Measurements from ENCODE around the gene SRMS. TPM values are rescaled to one million over a fixed set of nuclear protein-coding genes. Genes with fewer than 3 reads are reported as not detected.
"Not testable (repeated sequence)": the region's sequence is repeated elsewhere in the genome, so short reads cannot be mapped to it uniquely, and the experiment has no call there.

SRMS gene
- total RNA-seq, 2 donors from 2014 or later = 2.4 to 4.6 TPM

GRCh38 chr20:63568170-63568981, 20.8 kb upstream of the SRMS start:
- ATAC-seq = peak; percentile 6
- intact Hi-C loops (cut with DNase I, micrococcal nuclease) = no loop called here
- no peak for DNase-seq

- peak; percentile 22 for ATAC-seq
- peak; percentile 67 to 70 for DNase-seq
- intact Hi-C loops (cut with DNase I, micrococcal nuclease) = no loop called here
Measured at GRCh38 chr20:63567386-63568169, 20.0 kb upstream of the SRMS start.

- no peak for DNase-seq
- intact Hi-C loops (cut with DNase I, micrococcal nuclease) = no loop called here
- ATAC-seq = no peak
Measured at GRCh38 chr20:63567136-63567385, 19.5 kb upstream of the SRMS start.

GRCh38 chr20:63566395-63567135, 19.0 kb upstream of the SRMS start:
- peak in 1 of 2 donors; percentile 5 for DNase-seq
- intact Hi-C loops (cut with DNase I, micrococcal nuclease) = no loop called here
- ATAC-seq = no peak

GRCh38 chr20:63565699-63566335, 18.3 kb upstream of the SRMS start:
- ATAC-seq (no peak), DNase-seq (peak in 1 of 2 donors; percentile 5)
- intact Hi-C loops (cut with DNase I, micrococcal nuclease) = no loop called here

- peak in 1 of 2 donors; percentile 6 for DNase-seq
- intact Hi-C loops (cut with DNase I, micrococcal nuclease) = no loop called here
- ATAC-seq = no peak
Measured at GRCh38 chr20:63565021-63565698, 17.6 kb upstream of the SRMS start.

GRCh38 chr20:63564036-63564810, 16.7 kb upstream of the SRMS start:
- ATAC-seq = no peak
- intact Hi-C loops (cut with DNase I, micrococcal nuclease) = no loop called here
- peak in 1 of 2 donors; percentile 4 for DNase-seq

GRCh38 chr20:63563225-63563935, 15.8 kb upstream of the SRMS start:
- ATAC-seq = no peak
- peak in 1 of 2 donors; percentile 8 for DNase-seq
- intact Hi-C loops (cut with DNase I, micrococcal nuclease) = no loop called here

GRCh38 chr20:63562461-63563224, 15.1 kb upstream of the SRMS start:
- intact Hi-C loops (cut with DNase I, micrococcal nuclease) = no loop called here
- DNase-seq (peak in 1 of 2 donors; percentile 4), ATAC-seq (no peak)

- peak in 1 of 2 donors; percentile 5 for DNase-seq
- no peak for ATAC-seq
- intact Hi-C loops (cut with DNase I, micrococcal nuclease) = no loop called here
Measured at GRCh38 chr20:63561624-63562396, 14.3 kb upstream of the SRMS start.

GRCh38 chr20:63560856-63561609, 13.5 kb upstream of the SRMS start:
- DNase-seq = no peak
- intact Hi-C loops (cut with DNase I, micrococcal nuclease) = no loop called here
- no peak for ATAC-seq

- intact Hi-C loops (cut with DNase I, micrococcal nuclease) = no loop called here
- no peak for ATAC-seq
- peak in 1 of 2 donors; percentile 4 for DNase-seq
Measured at GRCh38 chr20:63560333-63560805, 12.8 kb upstream of the SRMS start.

- ATAC-seq, DNase-seq: not testable (repeated sequence)
- intact Hi-C loops (cut with DNase I, micrococcal nuclease) = loop anchor here in 1 of 2 donors (10.0 kb wide), 1 partner anchor 85 kb away; no protein-coding TSS in a partner anchor
Measured at GRCh38 chr20:63559485-63560332, 12.2 kb upstream of the SRMS start.
